Measurements from ENCODE around the gene ZC2HC1B.
"Not testable (repeated sequence)": the region's sequence is repeated elsewhere in the genome, so short reads cannot be mapped to it uniquely, and the experiment has no call there.

GRCh38 chr6:143855057-143855456 is 9.2 kb upstream of the ZC2HC1B start:
- TF ChIP-seq CTCF, EP300, POLR2A (IDR thresholded peaks at IDR 0.05): not testable (repeated sequence)
